Osteoblast (primary cell): ENCODE measurements around the gene SQSTM1. TPM values are rescaled to one million over a fixed set of nuclear protein-coding genes. Genes with fewer than 3 reads are reported as not detected.

ENCODE experiments used
- DNase-seq: peaks from one replicate; pipeline ENCODE4 v3.0.0; 2011; ENCODE audit warnings: low spot score, mixed read lengths; ENCODE audit not compliant: insufficient read length; ENCODE audit errors: missing footprints
- H2AFZ ChIP-seq: 2 replicates; pipeline ENCODE4 v1.6.0; 2011; ENCODE audit warnings: mild to moderate bottlenecking, low read length
- H3K27ac ChIP-seq: 2 replicates; pipeline ENCODE4 v1.5.1; 2011; ENCODE audit warnings: mild to moderate bottlenecking, low read depth, low read length, moderate library complexity
- H3K27me3 ChIP-seq: 2 replicates; pipeline ENCODE4 v1.6.0; 2012; ENCODE audit warnings: mild to moderate bottlenecking, control low read depth, inconsistent platforms, low read length, moderate library complexity; ENCODE audit not compliant: insufficient read depth
- H3K36me3 ChIP-seq: 2 replicates; pipeline ENCODE4 v1.5.1; 2011; ENCODE audit warnings: mild to moderate bottlenecking, low read length, control low read depth, moderate library complexity; ENCODE audit not compliant: insufficient read depth
- H3K4me1 ChIP-seq: 2 replicates; pipeline ENCODE4 v1.5.1; 2011; ENCODE audit warnings: mild to moderate bottlenecking, low read length, control low read depth, moderate library complexity; ENCODE audit not compliant: insufficient read depth
- H3K4me2 ChIP-seq: 2 replicates; pipeline ENCODE4 v1.6.0; 2011; ENCODE audit warnings: mild to moderate bottlenecking, low read length; ENCODE audit not compliant: insufficient read depth
- H3K4me3 ChIP-seq: fragments of 200-600 bp; sonication (generic); 3 replicates; pipeline ENCODE4 v1.5.1; 2012; ENCODE audit warnings: mild to moderate bottlenecking, low read length, inconsistent platforms; ENCODE audit not compliant: insufficient read depth
- H3K79me2 ChIP-seq: 2 replicates; pipeline ENCODE4 v1.6.0; 2012; ENCODE audit warnings: mild to moderate bottlenecking, low read length, control low read depth, inconsistent platforms; ENCODE audit not compliant: insufficient read depth
- H3K9me3 ChIP-seq: 2 replicates; pipeline ENCODE4 v1.5.1; 2011; ENCODE audit warnings: low read depth, low read length, control low read depth
- H4K20me1 ChIP-seq: 2 replicates; pipeline ENCODE4 v1.6.0; 2012; ENCODE audit warnings: mild to moderate bottlenecking, low read length, control low read depth; ENCODE audit not compliant: insufficient read depth
- total RNA-seq: library from RNA; depleted of rRNA; stranded (reverse); fragments of >200 nt; gene quantifications from 2 replicates; pipeline ENCODE4 v1.2.3, GENCODE V29; 2012
- TF ChIP-seq, protein P1 (sequence below): IDR thresholded peaks from 2 replicates; pipeline ENCODE4 v1.5.1; 2011; ENCODE audit warnings: mild to moderate bottlenecking, low read depth, low read length, moderate library complexity; ENCODE audit errors: extremely low read depth

SQSTM1 gene
- total RNA-seq, 1 donor, result 992 TPM

DNA sequence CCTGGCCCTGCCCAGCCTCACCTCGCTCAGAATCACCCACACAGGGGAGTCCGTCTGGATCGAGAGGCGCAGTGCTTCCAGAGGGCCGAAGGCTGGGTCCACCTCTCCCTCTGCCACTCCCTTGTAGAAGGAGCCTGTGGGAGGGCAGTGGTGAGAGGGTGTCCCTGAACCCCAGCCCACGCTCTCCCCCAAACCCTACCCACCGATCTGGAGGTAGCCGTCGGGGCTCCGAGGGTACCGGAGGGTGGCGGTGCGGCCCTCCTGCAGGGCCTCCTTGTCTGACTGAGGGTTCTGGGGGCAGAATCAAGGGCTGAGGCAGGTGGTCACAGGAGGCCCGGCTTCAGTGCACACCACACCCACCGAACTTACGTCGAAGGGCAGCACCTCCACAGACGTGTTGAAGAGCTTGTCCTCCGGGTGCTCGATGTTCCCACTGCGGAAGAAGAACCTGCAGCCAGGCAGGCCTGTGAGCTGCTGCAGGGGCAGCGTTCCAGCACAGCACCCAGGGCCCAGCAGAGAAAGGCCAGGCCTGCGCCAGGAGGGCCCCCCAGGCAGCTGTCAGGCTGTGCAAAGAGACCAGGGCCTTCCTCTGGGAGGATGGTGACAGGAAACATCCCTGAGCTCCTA is 22.4 kb upstream of the SQSTM1 start:
- H3K27me3 ChIP-seq, result no peaks in the 10 kb centered on the region
- TF ChIP-seq, protein P1, sequence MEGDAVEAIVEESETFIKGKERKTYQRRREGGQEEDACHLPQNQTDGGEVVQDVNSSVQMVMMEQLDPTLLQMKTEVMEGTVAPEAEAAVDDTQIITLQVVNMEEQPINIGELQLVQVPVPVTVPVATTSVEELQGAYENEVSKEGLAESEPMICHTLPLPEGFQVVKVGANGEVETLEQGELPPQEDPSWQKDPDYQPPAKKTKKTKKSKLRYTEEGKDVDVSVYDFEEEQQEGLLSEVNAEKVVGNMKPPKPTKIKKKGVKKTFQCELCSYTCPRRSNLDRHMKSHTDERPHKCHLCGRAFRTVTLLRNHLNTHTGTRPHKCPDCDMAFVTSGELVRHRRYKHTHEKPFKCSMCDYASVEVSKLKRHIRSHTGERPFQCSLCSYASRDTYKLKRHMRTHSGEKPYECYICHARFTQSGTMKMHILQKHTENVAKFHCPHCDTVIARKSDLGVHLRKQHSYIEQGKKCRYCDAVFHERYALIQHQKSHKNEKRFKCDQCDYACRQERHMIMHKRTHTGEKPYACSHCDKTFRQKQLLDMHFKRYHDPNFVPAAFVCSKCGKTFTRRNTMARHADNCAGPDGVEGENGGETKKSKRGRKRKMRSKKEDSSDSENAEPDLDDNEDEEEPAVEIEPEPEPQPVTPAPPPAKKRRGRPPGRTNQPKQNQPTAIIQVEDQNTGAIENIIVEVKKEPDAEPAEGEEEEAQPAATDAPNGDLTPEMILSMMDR, result no peak
- H3K27ac ChIP-seq, result no peak overlapping the region
- no peak overlapping the region for H3K4me3 ChIP-seq
- H4K20me1 ChIP-seq, result peaks cover 15% of the 10 kb centered on the region
- DNase-seq, result peak; percentile 87
- no peak overlapping the region for H3K4me2 ChIP-seq
- H3K36me3 ChIP-seq, result peaks cover 35% of the 10 kb centered on the region
- H2AFZ ChIP-seq, result no peak overlapping the region
- H3K9me3 ChIP-seq, result no peaks in the 10 kb centered on the region
- H3K4me1 ChIP-seq, result peaks cover 19% of the 10 kb centered on the region
- H3K79me2 ChIP-seq, result peaks cover 16% of the 10 kb centered on the region

DNA sequence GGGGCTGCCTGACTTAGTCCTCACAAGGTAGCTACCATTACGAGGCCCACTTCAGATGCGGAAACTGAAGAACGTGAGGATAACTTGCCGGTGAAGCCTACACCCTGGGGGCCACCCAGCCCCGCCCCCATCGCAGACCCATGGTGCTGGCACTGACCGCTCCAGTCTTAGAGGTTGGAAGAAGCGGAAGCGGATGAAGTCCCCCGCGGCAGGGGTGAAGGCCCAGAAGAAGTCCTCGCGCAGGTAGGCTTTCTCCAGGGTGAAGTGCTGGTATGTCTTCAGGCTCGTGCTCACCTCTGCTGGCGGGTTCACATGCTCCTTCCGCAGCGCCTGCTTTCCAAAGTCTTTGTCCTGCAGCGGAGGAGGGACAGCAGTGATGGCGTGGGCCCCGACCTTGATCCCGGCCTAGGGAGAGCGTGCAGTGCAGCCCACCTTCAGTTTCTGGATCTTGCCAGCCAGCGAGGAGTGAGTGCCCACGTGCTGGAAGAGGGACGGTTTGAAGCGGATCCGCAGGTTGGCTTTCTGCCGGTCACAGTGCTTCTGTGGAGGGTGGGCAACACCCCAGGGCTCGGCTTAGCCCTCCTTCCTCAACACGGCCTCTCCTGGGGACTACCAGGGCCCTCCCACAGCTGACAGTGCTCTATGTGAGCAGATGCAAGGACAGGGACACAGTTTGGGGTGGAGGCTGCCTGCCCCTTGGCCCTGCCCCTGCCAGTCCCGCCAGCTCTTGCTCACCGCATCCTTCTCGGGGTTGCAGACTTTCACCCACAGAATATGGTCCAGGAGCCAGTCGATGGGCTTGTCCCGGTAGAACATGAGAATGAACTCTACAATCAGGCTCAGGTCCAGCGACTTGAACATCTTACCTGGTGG is 21.7 kb upstream of the SQSTM1 start:
- H3K36me3 ChIP-seq, result peaks cover 35% of the 10 kb centered on the region
- peak; percentile 84 for DNase-seq

DNA sequence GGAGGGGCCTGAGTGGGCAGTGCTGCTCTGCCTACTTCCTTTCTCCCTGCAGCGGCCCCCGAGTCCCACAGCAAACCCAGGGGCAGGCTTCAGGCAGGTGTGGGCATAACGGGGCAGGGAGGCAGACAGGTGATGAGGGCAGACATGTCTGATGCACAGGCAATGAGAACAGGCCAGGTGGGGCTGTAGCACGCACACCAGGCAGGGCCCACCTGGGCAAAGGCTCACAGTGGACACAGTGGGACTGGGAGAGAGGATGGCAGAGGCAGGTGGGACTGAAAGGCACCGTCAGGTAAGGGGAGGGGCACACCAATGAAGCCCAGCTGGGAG is 21.1 kb upstream of the SQSTM1 start:
- Histone ChIP-seq H3K27me3 (no peaks in the 10 kb centered on the region), H3K4me2 (no peak overlapping the region), H3K9me3 (no peaks in the 10 kb centered on the region), H3K79me2 (peaks cover 30% of the 10 kb centered on the region), H3K36me3 (peaks cover 35% of the 10 kb centered on the region), H2AFZ (no peak overlapping the region), H3K4me1 (peaks cover 21% of the 10 kb centered on the region), H3K27ac (no peak overlapping the region), H3K4me3 (no peak overlapping the region), H4K20me1 (peaks cover 26% of the 10 kb centered on the region)
- DNase-seq, result peak; percentile 77
- TF ChIP-seq, protein P1, result no peak

More for the DNA sequence above, 21.7 kb upstream of the SQSTM1 start:
- Histone ChIP-seq H3K9me3 (no peaks in the 10 kb centered on the region), H2AFZ (no peak overlapping the region), H3K4me3 (no peak overlapping the region), H4K20me1 (peaks cover 20% of the 10 kb centered on the region), H3K27me3 (no peaks in the 10 kb centered on the region), H3K79me2 (peaks cover 24% of the 10 kb centered on the region), H3K4me1 (peaks cover 18% of the 10 kb centered on the region), H3K27ac (no peak overlapping the region), H3K4me2 (no peak overlapping the region)
- TF ChIP-seq, protein P1, result no peak

DNA sequence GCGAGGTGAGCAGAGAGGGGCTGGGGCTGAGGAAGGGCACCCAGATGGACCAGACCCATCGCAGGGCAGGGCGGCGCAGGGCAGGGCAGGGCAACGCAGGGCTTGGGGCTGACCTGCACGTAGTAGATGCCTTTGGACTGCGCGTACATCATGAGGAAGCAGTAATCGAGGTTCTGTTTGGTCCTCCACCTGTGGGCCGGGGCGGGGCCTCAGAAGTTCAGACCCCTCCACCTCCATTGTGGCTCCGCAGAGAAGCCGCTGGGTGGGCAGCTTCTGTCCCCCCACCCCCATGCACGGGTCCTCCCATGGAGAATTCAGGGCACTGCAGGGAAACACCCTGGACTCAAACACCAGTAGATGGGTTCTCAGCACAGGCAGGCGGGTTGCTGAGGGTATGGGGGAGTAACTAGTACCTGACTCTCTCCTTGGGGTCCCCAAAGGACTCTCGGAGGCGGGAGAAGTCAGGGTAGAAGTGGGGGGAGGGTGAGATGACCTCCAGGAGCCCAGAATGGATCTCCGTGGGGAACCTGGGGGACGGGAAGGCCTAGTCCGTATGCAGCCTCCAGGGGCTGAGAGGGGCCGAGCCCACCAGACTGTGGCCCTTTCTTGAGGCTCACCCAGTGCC is 20.5 kb upstream of the SQSTM1 start:
- TF ChIP-seq, protein P1, result no peak
- H3K9me3 ChIP-seq, result no peaks in the 10 kb centered on the region
- peaks cover 32% of the 10 kb centered on the region for H4K20me1 ChIP-seq
- H3K79me2 ChIP-seq, result peaks cover 36% of the 10 kb centered on the region
- H3K36me3 ChIP-seq, result peaks cover 35% of the 10 kb centered on the region
- H3K27me3 ChIP-seq, result no peaks in the 10 kb centered on the region
- no peak overlapping the region for H3K4me3 ChIP-seq
- peak; percentile 81 for DNase-seq
- no peak overlapping the region for H3K27ac ChIP-seq
- H3K4me2 ChIP-seq, result no peak overlapping the region
- no peak overlapping the region for H2AFZ ChIP-seq
- H3K4me1 ChIP-seq, result peaks cover 25% of the 10 kb centered on the region
